GM23338 (cell line): ENCODE data around the gene SLC38A10.

Source experiments
- EZH2 ChIP-seq: fragments of 200-600 bp; sonication (generic); IDR thresholded peaks from one replicate; pipeline ENCODE4 v1.8.0; 2017; ENCODE audit warnings: antibody characterized with exemption, mild to moderate bottlenecking, low read depth; ENCODE audit not compliant: unreplicated experiment
- EZH2phosphoT487 ChIP-seq: fragments of 200-600 bp; sonication (generic); IDR thresholded peaks from one replicate; pipeline ENCODE4 v1.8.1; 2018; ENCODE audit warnings: antibody characterized with exemption; ENCODE audit not compliant: unreplicated experiment
- POLR2AphosphoS5 ChIP-seq: IDR thresholded peaks from 2 replicates; pipeline ENCODE4 v1.6.1; 2016; ENCODE audit warnings: antibody characterized with exemption, low read depth
- TF ChIP-seq, protein P1 (sequence below): IDR thresholded peaks from 2 replicates; pipeline ENCODE4 v1.6.1; 2016; ENCODE audit warnings: antibody characterized with exemption
- TF ChIP-seq, protein P2 (sequence below), 2 experiments: fragments of 200-600 bp in 1 of 2; sonication (generic) in 1 of 2; conservative IDR thresholded peaks; 2 replicates each; pipeline versions ENCODE4 v1.5.1 to v1.6.1; 2016 to 2017; ENCODE audit warnings: antibody characterized with exemption in 2 of 2, low read depth in 2 of 2, mild to moderate bottlenecking in 2 of 2, moderate library complexity in 1 of 2
- TF ChIP-seq, protein P3 (sequence below): IDR thresholded peaks from one replicate; pipeline ENCODE4 v1.6.1; 2018; ENCODE audit warnings: antibody characterized with exemption; ENCODE audit not compliant: unreplicated experiment

DNA sequence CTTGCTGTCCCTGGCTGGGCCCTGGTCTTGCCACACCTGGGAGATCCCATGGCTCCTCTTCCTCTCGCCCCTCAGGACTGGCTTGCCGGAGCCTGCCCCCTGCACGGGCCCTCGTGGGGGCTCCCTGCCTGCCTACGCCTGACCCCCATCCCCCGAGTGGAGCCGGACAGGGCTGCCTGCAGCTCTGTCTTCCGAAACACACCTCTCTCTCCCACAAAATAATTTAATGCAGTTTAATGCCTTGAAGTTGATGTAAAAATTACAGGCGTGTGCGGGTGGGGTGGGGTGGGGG, 22.4 kb upstream of the SLC38A10 start:
- TF ChIP-seq, protein P1, sequence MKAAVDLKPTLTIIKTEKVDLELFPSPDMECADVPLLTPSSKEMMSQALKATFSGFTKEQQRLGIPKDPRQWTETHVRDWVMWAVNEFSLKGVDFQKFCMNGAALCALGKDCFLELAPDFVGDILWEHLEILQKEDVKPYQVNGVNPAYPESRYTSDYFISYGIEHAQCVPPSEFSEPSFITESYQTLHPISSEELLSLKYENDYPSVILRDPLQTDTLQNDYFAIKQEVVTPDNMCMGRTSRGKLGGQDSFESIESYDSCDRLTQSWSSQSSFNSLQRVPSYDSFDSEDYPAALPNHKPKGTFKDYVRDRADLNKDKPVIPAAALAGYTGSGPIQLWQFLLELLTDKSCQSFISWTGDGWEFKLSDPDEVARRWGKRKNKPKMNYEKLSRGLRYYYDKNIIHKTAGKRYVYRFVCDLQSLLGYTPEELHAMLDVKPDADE, result no peak
- no peak for TF ChIP-seq EZH2phosphoT487
- TF ChIP-seq EZH2, result no peak
- TF ChIP-seq, protein P2, sequence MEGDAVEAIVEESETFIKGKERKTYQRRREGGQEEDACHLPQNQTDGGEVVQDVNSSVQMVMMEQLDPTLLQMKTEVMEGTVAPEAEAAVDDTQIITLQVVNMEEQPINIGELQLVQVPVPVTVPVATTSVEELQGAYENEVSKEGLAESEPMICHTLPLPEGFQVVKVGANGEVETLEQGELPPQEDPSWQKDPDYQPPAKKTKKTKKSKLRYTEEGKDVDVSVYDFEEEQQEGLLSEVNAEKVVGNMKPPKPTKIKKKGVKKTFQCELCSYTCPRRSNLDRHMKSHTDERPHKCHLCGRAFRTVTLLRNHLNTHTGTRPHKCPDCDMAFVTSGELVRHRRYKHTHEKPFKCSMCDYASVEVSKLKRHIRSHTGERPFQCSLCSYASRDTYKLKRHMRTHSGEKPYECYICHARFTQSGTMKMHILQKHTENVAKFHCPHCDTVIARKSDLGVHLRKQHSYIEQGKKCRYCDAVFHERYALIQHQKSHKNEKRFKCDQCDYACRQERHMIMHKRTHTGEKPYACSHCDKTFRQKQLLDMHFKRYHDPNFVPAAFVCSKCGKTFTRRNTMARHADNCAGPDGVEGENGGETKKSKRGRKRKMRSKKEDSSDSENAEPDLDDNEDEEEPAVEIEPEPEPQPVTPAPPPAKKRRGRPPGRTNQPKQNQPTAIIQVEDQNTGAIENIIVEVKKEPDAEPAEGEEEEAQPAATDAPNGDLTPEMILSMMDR (conservative IDR thresholded peaks at IDR 0.05; ENCODE audit: low read depth in 2 of 2), result no peak
- no peak for TF ChIP-seq POLR2AphosphoS5
- TF ChIP-seq, protein P3, sequence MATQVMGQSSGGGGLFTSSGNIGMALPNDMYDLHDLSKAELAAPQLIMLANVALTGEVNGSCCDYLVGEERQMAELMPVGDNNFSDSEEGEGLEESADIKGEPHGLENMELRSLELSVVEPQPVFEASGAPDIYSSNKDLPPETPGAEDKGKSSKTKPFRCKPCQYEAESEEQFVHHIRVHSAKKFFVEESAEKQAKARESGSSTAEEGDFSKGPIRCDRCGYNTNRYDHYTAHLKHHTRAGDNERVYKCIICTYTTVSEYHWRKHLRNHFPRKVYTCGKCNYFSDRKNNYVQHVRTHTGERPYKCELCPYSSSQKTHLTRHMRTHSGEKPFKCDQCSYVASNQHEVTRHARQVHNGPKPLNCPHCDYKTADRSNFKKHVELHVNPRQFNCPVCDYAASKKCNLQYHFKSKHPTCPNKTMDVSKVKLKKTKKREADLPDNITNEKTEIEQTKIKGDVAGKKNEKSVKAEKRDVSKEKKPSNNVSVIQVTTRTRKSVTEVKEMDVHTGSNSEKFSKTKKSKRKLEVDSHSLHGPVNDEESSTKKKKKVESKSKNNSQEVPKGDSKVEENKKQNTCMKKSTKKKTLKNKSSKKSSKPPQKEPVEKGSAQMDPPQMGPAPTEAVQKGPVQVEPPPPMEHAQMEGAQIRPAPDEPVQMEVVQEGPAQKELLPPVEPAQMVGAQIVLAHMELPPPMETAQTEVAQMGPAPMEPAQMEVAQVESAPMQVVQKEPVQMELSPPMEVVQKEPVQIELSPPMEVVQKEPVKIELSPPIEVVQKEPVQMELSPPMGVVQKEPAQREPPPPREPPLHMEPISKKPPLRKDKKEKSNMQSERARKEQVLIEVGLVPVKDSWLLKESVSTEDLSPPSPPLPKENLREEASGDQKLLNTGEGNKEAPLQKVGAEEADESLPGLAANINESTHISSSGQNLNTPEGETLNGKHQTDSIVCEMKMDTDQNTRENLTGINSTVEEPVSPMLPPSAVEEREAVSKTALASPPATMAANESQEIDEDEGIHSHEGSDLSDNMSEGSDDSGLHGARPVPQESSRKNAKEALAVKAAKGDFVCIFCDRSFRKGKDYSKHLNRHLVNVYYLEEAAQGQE, result no peak
